Cardiac fibroblast (primary cell): ENCODE measurements around the gene PDGFB.

Experiments used
- DNase-seq, 2 donors: peaks; one replicate each; pipeline versions ENCODE4 v3.0.0 to v3.0.0-alpha.2; 2010; ENCODE audit warnings: low read depth in 2 of 2
- H3K4me3 ChIP-seq, 2 donors: replicated peaks in 1 of 2; 1 replicate in 1 of 2; 2 replicates in 1 of 2; pipeline ENCODE4 v1.5.1; 2011; ENCODE audit warnings: low read depth in 2 of 2, low read length in 2 of 2, mild to moderate bottlenecking in 2 of 2, moderate library complexity in 1 of 2
- CTCF ChIP-seq: IDR thresholded peaks from one replicate; pipeline ENCODE4 v1.5.1; 2011; ENCODE audit warnings: low read depth, mild to moderate bottlenecking, low read length, inconsistent platforms

Gene PDGFB

GRCh38 chr22:39263626-39264348 lies 19.0 kb upstream of the PDGFB start:
- no peak for TF ChIP-seq CTCF
- DNase-seq, result no peak
- H3K4me3 ChIP-seq, result no peak overlapping the region

- H3K4me3 ChIP-seq, result no peak overlapping the region
- no peak for DNase-seq
- TF ChIP-seq CTCF, result no peak
Measured at GRCh38 chr22:39259666-39260065, 14.9 kb upstream of the PDGFB start.

DNA sequence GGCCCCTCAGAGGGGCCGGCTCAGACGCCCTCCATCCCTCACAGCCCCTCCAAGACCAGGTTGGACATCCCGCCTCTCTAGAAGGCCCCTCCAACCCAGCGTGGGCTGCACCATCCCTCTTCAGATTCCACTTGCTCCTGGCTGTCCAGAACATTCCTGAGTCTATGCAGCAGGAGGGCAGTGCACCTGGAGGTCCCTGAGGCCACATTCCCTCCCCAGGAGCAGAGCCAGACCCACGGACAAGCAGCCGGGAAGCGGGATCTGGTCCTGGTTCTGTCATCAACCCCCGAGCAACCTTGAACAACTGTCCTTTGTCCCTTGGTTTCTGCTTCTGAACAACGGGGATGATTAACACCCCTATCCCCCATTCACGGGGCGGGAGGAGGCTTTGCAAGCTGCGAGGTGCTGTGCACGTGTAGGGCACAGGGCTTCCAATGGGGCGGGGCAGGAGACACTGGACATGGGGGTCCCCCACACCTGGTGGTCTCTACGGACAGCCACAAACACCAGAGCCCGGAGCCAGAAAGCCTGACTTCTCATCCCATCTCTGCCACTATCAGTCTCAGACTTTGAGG lies 13.2 kb upstream of the PDGFB start:
- H3K4me3 ChIP-seq, result no peak overlapping the region
- no peak for TF ChIP-seq CTCF
- no peak for DNase-seq

DNA sequence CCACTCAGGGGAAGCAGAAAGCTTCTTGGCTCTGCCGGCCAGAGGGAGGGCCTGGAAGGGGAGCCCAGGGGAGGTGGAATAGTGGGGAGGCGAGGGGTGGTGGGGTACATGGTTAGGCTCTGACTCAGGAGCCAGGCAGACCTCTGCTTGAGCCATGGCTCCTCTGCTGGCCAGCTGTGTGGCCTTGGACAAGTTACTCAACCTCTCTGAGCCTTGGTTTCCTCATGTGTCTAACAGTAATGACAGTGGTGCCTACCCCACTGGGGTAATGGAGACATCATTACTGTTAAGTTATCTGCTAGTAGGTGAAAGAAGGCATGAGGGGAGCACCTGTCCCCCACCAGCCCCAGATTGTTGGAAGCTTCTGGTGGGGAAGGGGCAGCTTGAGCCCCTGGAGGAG lies 12.2 kb upstream of the PDGFB start:
- DNase-seq, result no peak
- TF ChIP-seq CTCF, result no peak
- no peak overlapping the region for H3K4me3 ChIP-seq

DNA sequence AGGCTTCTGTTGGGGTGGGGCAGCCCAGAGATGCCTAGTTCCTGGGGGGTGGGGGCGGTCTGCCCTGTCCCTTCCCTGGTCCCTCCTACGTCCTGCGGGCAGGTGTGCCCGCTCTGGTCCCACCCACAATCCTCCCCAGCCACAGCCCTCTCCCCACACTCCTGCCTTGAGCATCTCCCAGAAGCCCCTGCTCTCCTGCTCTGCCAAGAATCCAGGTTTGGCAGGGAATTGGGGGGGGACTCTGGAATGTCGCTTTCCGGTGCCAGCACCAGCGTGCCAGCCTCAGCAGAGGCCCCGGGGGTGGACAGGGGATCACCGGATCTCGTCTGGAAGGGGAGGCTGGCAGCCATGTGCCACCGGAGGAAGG lies 11.4 kb upstream of the PDGFB start:
- TF ChIP-seq CTCF, result no peak
- no peak for DNase-seq
- H3K4me3 ChIP-seq, result no peak overlapping the region

GRCh38 chr22:39255449-39256185 lies 10.8 kb upstream of the PDGFB start:
- H3K4me3 ChIP-seq, result no peak overlapping the region
- TF ChIP-seq CTCF, result no peak
- DNase-seq, result no peak
